Posterior cingulate gyrus (tissue), 11 donors: Measurements from ENCODE around the gene CDC34.

ENCODE experiments used
- DNase-seq, 10 donors: peaks; one replicate each; pipeline versions ENCODE4 v3.0.0 to v3.0.0-alpha.2; 2020 to 2021; ENCODE audit warnings: mixed read lengths in 3 of 10
- intact Hi-C: fragments of 100-400 bp; cut with DNase I; formaldehyde crosslinking; loops from one replicate; pipeline ENCODE4 v1.15.1; 2023

The CDC34 gene

GRCh38 chr19:536881-537404 lies 5.4 kb downstream of the CDC34 start:
- DNase-seq = no peak
- intact Hi-C loops = no loop called here

- no peak for DNase-seq
- intact Hi-C loops = no loop called here
These were observed 7.3 kb downstream of the CDC34 start for GRCh38 chr19:538641-539428.

- intact Hi-C loops = no loop called here
These were observed 8.0 kb downstream of the CDC34 start for GRCh38 chr19:539429-540030.

GRCh38 chr19:540867-541637 lies 9.5 kb downstream of the CDC34 start:
- DNase-seq = no peak
- intact Hi-C loops = no loop called here

More at GRCh38 chr19:539429-540030, 8.0 kb downstream of the CDC34 start:
- DNase-seq = no peak

GRCh38 chr19:541699-542098 lies 10.1 kb downstream of the CDC34 start:
- intact Hi-C loops = no loop called here
- DNase-seq = no peak

GRCh38 chr19:542173-542866 lies 10.8 kb downstream of the CDC34 start:
- intact Hi-C loops = no loop called here
- DNase-seq = no peak

- DNase-seq = no peak
- intact Hi-C loops = no loop called here
These were observed 12.5 kb downstream of the CDC34 start, which contains the start of gene GZMM for GRCh38 chr19:543910-544608. Gene GZMM, plus strand, starts transcription at chr19:544053. Its CDS starts 19 bp downstream, at chr19:544072.

- intact Hi-C loops = no loop called here
These were observed 15.6 kb downstream of the CDC34 start for GRCh38 chr19:547117-547516.

GRCh38 chr19:547836-548720 lies 16.5 kb downstream of the CDC34 start:
- intact Hi-C loops = no loop called here
- DNase-seq = no peak

More at GRCh38 chr19:547117-547516, 15.6 kb downstream of the CDC34 start:
- no peak for DNase-seq

- no peak for DNase-seq
- intact Hi-C loops = no loop called here
These were observed 17.6 kb downstream of the CDC34 start for GRCh38 chr19:548886-549830.

- DNase-seq = no peak
- intact Hi-C loops = no loop called here
These were observed 23.3 kb downstream of the CDC34 start for GRCh38 chr19:554817-555216.

- intact Hi-C loops = no loop called here
- DNase-seq = no peak
These were observed 23.9 kb downstream of the CDC34 start for GRCh38 chr19:555474-555808.

GRCh38 chr19:556611-557382 lies 25.2 kb downstream of the CDC34 start:
- no peak for DNase-seq
- intact Hi-C loops = no loop called here

GRCh38 chr19:558770-559439 lies 27.3 kb downstream of the CDC34 start:
- intact Hi-C loops = no loop called here
- peak in 2 of 10 donors; percentile 20 to 50 for DNase-seq

GRCh38 chr19:560121-560520 lies 28.6 kb downstream of the CDC34 start:
- no peak for DNase-seq
- intact Hi-C loops = no loop called here

GRCh38 chr19:566403-566802 lies 34.8 kb downstream of the CDC34 start:
- intact Hi-C loops = no loop called here
- no peak for DNase-seq

- DNase-seq = no peak
- intact Hi-C loops = no loop called here
These were observed 35.3 kb downstream of the CDC34 start for GRCh38 chr19:566844-567243.
